ENCODE measurements around the gene FHOD1. TPM values are rescaled to one million over a fixed set of nuclear protein-coding genes. Genes with fewer than 3 reads are reported as not detected.
A peak's percentile ranks its signal among the peaks of the same experiment; 100 is the strongest.

Gene FHOD1
- polyA plus RNA-seq, result 1 to 10 TPM; 3.5 to 8.2 (median 4.8) TPM

DNA sequence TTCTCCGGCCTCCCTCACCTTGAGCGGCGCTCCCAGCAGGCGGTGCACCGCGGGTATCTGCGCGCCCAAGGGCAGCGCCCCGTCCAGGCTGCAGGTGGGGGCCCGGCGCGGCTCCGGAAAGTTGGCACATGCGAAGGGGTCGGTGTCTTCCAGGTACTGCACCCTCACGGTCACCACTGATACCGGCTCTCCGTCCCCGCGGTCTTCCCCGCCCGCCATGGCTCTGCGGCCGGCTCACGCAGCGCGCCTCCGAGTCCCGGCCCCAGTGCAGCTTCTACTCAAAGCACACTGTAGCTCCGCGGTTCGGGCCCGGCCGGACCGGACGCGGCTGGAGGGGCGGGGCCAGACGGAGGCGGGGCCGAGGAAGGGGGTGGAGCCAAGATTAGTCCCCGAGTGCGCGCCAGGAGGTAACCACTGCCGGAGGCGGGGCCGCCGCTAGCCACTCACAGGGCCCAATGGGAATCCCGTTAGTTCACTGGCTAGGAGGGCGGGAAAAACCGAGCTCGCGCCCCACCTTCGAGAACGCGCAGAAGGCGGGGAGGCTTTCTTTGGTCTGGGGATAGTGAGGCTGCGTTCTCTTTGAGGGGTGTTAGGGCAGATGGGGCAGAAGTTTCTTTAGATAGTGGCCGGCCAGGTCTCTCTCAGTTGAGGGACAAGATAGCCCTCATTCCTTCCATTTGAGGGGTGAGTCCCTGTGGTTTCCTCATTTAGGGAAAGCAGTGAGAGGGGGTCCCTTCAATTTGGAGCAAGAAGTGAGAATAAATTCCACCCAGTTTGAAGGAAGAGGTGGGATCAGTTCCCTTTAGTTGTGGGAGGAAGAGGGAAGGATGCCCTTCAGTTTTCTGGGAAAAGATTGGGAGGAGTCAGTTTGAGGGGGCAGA is at the start of gene FHOD1:
Gene FHOD1 (minus strand): TSS at position 290 of the 881 bp plus-strand sequence. CDS start 71 bp downstream, at position 219.
- Mint-ChIP-seq H3K9me3 (no peaks in the 10 kb centered on the region), H3K27ac (peak within 1 kb of the TSS; percentile 81 to 91 (median 88)), H3K36me3 (no peaks in the 10 kb centered on the region), H3K4me3 (peak within 1 kb of the TSS; percentile 83 to 95 (median 95)), H3K4me1 (peaks cover 49 to 54% of the 10 kb centered on the region in 2 donors), H3K27me3 (ENCODE audit: low read depth in 3 of 3) (peaks cover 7 to 16% (median 14%) of the 10 kb centered on the region in 3 donors)
- peak; percentile 97 to 99 (median 98) for DNase-seq

GRCh38 chr16:67296420-67296819 is 49.1 kb upstream of the FHOD1 start:
- peaks cover 0 to 2% (median 0%) of the 10 kb centered on the region in 3 donors for H3K27me3 Mint-ChIP-seq (ENCODE audit: low read depth in 3 of 3)
- no peak overlapping the region for H3K27ac Mint-ChIP-seq
- no peak for DNase-seq
- peaks cover 7 to 8% of the 10 kb centered on the region in 2 donors for H3K4me1 Mint-ChIP-seq
- H3K9me3 Mint-ChIP-seq, result no peaks in the 10 kb centered on the region
- H3K4me3 Mint-ChIP-seq, result no peak overlapping the region
- H3K36me3 Mint-ChIP-seq, result no peaks in the 10 kb centered on the region

DNA sequence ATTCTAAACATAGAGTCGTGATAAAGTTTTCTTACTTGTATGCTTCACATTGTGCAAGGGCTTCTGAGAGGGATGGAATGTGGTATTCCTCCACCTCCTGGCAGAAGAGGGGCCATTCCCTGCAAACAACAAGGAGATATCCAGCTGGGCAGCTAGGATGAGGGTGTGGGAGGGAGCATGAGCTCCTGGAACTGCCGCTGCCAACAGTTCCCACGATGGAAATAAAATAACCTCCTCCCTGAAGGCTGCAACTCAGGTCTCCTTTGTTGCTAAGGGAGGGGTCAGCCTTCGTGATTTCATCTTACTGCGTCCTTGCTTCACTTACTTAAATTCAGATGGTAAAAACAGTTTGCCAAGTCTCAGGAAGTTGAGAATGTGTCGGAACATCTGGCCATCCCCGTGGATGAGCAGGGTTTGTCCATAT is 47.7 kb upstream of the FHOD1 start:
- H3K4me1 Mint-ChIP-seq, result peaks cover 16 to 17% of the 10 kb centered on the region in 2 donors
- no peaks in the 10 kb centered on the region for H3K36me3 Mint-ChIP-seq
- H3K27ac Mint-ChIP-seq, result no peak overlapping the region
- H3K4me3 Mint-ChIP-seq, result no peak overlapping the region
- no peak for DNase-seq
- H3K27me3 Mint-ChIP-seq (ENCODE audit: low read depth in 3 of 3), result no peaks in the 10 kb centered on the region
- no peaks in the 10 kb centered on the region for H3K9me3 Mint-ChIP-seq

GRCh38 chr16:67294171-67294757 is 47.0 kb upstream of the FHOD1 start:
- no peaks in the 10 kb centered on the region for H3K9me3 Mint-ChIP-seq
- no peak overlapping the region for H3K27ac Mint-ChIP-seq
- H3K27me3 Mint-ChIP-seq (ENCODE audit: low read depth in 3 of 3), result peaks cover 0 to 5% (median 2%) of the 10 kb centered on the region in 3 donors
- no peak overlapping the region for H3K4me3 Mint-ChIP-seq
- no peaks in the 10 kb centered on the region for H3K36me3 Mint-ChIP-seq
- peaks cover 22 to 24% of the 10 kb centered on the region in 2 donors for H3K4me1 Mint-ChIP-seq
- DNase-seq, result peak in 2 of 3 donors; percentile 5 to 8

- Mint-ChIP-seq H3K9me3 (no peaks in the 10 kb centered on the region), H3K27ac (no peak overlapping the region), H3K27me3 (ENCODE audit: low read depth in 3 of 3) (peaks cover 0 to 5% (median 2%) of the 10 kb centered on the region in 3 donors), H3K36me3 (no peaks in the 10 kb centered on the region), H3K4me1 (peaks cover 27 to 30% of the 10 kb centered on the region in 2 donors), H3K4me3 (no peak overlapping the region)
- no peak for DNase-seq
Observed at GRCh38 chr16:67291461-67291860, 44.2 kb upstream of the FHOD1 start.

- Mint-ChIP-seq H3K9me3 (no peaks in the 10 kb centered on the region), H3K27ac (no peak overlapping the region), H3K27me3 (ENCODE audit: low read depth in 3 of 3) (peaks cover 0 to 5% (median 2%) of the 10 kb centered on the region in 3 donors), H3K4me1 (peaks cover 20 to 21% of the 10 kb centered on the region in 2 donors), H3K4me3 (no peak overlapping the region), H3K36me3 (peaks cover 0 to 4% (median 3%) of the 10 kb centered on the region in 3 donors)
- DNase-seq, result no peak
Observed at GRCh38 chr16:67287960-67288359, 40.7 kb upstream of the FHOD1 start.

DNA sequence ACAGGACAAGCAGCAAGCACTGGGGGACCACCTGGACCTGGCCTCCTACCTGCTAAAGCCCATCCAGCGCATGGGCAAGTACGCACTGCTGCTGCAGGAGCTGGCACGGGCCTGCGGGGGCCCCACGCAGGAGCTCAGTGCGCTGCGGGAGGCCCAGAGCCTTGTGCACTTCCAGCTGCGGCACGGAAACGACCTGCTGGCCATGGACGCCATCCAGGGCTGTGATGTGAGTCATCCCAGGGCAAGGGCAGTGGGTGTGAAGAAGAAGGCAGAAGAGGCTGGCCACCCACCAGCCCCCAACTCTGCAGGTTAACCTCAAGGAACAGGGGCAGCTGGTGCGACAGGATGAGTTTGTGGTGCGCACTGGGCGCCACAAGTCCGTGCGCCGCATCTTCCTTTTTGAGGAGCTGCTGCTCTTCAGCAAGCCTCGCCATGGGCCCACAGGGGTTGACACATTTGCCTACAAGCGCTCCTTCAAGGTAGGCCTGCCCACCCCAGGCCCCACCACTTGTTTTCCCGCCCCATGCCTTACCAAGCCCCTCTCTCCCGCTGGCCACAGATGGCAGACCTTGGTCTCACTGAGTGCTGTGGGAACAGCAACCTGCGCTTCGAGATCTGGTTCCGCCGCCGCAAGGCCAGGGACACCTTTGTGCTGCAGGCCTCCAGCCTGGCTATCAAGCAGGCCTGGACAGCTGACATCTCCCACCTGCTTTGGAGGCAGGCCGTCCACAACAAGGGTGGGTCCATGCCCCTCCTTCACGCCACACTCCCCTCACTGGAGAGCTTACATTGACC is 39.4 kb upstream of the FHOD1 start:
- Mint-ChIP-seq H3K4me1 (peaks cover 20 to 21% of the 10 kb centered on the region in 2 donors), H3K27ac (no peak overlapping the region), H3K4me3 (no peak overlapping the region), H3K27me3 (ENCODE audit: low read depth in 3 of 3) (peaks cover 0 to 5% (median 2%) of the 10 kb centered on the region in 3 donors), H3K36me3 (peaks cover 0 to 4% (median 3%) of the 10 kb centered on the region in 3 donors), H3K9me3 (no peaks in the 10 kb centered on the region)
- DNase-seq, result no peak

DNA sequence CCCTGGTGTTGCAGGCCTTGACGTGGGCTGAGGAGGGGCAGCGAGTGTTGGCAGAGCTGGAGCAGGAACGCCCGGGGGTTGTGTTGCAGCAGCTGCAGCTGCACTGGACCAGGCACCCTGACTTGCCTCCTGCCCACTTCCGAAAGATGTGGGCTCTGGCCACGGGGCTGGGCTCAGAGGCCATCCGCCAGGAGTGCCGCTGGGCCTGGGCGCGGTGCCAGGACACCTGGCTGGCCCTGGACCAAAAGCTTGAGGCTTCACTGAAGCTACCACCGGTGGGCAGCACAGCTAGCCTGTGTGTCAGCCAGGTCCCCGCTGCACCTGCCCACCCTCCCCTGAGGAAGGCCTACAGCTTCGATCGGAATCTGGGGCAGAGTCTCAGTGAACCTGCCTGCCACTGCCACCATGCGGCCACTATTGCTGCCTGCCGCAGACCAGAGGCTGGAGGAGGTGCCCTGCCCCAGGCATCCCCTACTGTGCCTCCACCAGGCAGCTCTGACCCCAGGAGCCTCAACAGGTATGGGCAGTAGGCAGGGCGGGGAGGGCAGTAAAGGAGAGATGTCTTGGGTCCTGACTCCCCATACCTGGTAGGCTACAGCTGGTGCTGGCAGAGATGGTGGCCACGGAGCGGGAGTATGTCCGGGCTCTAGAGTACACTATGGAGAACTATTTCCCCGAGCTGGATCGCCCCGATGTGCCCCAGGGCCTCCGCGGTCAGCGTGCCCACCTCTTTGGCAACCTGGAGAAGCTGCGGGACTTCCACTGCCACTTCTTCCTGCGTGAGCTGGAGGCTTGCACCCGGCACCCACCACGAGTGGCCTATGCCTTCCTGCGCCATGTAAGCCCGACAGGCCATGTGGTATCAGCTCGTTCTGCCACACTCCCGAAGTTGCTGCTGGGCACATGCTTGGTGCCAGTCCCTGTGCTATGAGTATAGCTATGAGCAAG is 37.7 kb upstream of the FHOD1 start:
- H3K9me3 Mint-ChIP-seq, result no peaks in the 10 kb centered on the region
- H3K4me1 Mint-ChIP-seq, result peaks cover 12% of the 10 kb centered on the region in 2 donors
- H3K4me3 Mint-ChIP-seq, result no peak overlapping the region
- H3K27me3 Mint-ChIP-seq (ENCODE audit: low read depth in 3 of 3), result peaks cover 0 to 5% (median 2%) of the 10 kb centered on the region in 3 donors
- peaks cover 0 to 4% (median 3%) of the 10 kb centered on the region in 3 donors for H3K36me3 Mint-ChIP-seq
- no peak overlapping the region for H3K27ac Mint-ChIP-seq
- no peak for DNase-seq

- Mint-ChIP-seq H3K27me3 (ENCODE audit: low read depth in 3 of 3) (no peaks in the 10 kb centered on the region), H3K4me3 (no peak overlapping the region), H3K9me3 (no peaks in the 10 kb centered on the region), H3K36me3 (peaks cover 0 to 4% (median 3%) of the 10 kb centered on the region in 3 donors), H3K4me1 (peaks cover 2% of the 10 kb centered on the region in 2 donors), H3K27ac (no peak overlapping the region)
- no peak for DNase-seq
Observed at GRCh38 chr16:67283826-67284555, 36.7 kb upstream of the FHOD1 start.

GRCh38 chr16:67283039-67283825 is 36.0 kb upstream of the FHOD1 start:
- peak overlapping the region in 2 of 6 donors; percentile 2 to 17 for H3K27ac Mint-ChIP-seq
- H3K9me3 Mint-ChIP-seq, result no peaks in the 10 kb centered on the region
- DNase-seq, result no peak

DNA sequence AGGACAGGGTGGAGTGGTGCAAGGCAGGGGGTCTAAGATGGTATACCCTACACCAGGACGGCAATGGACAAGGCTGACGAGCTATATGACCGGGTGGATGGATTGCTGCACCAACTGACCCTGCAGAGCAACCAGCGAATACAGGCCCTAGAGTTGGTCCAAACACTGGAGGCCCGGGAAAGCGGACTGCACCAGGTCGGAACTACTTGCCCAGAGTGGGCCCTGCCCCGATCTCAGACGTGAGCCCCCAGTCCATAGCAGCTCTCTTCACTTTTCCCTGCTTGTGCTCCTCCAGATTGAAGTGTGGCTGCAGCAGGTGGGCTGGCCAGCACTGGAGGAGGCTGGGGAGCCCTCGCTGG is 35.1 kb upstream of the FHOD1 start:
- no peak overlapping the region for H3K4me3 Mint-ChIP-seq
- H3K9me3 Mint-ChIP-seq, result no peaks in the 10 kb centered on the region
- H3K27ac Mint-ChIP-seq, result no peak overlapping the region
- no peak for DNase-seq
- H3K27me3 Mint-ChIP-seq (ENCODE audit: low read depth in 3 of 3), result no peaks in the 10 kb centered on the region
- peaks cover 0 to 4% (median 3%) of the 10 kb centered on the region in 3 donors for H3K36me3 Mint-ChIP-seq
- peaks cover 4 to 7% of the 10 kb centered on the region in 2 donors for H3K4me1 Mint-ChIP-seq

More at GRCh38 chr16:67283039-67283825, 36.0 kb upstream of the FHOD1 start:
- H3K4me3 Mint-ChIP-seq, result no peak overlapping the region
- peaks cover 0 to 3% of the 10 kb centered on the region in 2 donors for H3K4me1 Mint-ChIP-seq
- no peaks in the 10 kb centered on the region for H3K27me3 Mint-ChIP-seq (ENCODE audit: low read depth in 3 of 3)
- peaks cover 0 to 4% (median 3%) of the 10 kb centered on the region in 3 donors for H3K36me3 Mint-ChIP-seq

All from immature natural killer cell (primary cell).